Prostate gland (tissue), 2 donors: Measurements from ENCODE around the gene KIAA1755.

ENCODE experiments used
- POLR2A ChIP-seq: fragments of 450-650 bp; IDR thresholded peaks from one replicate; pipeline ENCODE4 v1.6.1; 2016; ENCODE audit warnings: antibody characterized with exemption, mild to moderate bottlenecking
- TF ChIP-seq, protein P1 (sequence below), 4 experiments: fragments of 200-600 bp in 2 of 4; fragments of 450-650 bp in 2 of 4; sonication (generic) in 2 of 4; IDR thresholded peaks; 1 replicate in 3 of 4; 2 replicates in 1 of 4; pipeline ENCODE4 v1.5.1; 2016 to 2019; ENCODE audit warnings: antibody characterized with exemption in 4 of 4, mild to moderate bottlenecking in 2 of 4, moderate library complexity in 2 of 4

DNA sequence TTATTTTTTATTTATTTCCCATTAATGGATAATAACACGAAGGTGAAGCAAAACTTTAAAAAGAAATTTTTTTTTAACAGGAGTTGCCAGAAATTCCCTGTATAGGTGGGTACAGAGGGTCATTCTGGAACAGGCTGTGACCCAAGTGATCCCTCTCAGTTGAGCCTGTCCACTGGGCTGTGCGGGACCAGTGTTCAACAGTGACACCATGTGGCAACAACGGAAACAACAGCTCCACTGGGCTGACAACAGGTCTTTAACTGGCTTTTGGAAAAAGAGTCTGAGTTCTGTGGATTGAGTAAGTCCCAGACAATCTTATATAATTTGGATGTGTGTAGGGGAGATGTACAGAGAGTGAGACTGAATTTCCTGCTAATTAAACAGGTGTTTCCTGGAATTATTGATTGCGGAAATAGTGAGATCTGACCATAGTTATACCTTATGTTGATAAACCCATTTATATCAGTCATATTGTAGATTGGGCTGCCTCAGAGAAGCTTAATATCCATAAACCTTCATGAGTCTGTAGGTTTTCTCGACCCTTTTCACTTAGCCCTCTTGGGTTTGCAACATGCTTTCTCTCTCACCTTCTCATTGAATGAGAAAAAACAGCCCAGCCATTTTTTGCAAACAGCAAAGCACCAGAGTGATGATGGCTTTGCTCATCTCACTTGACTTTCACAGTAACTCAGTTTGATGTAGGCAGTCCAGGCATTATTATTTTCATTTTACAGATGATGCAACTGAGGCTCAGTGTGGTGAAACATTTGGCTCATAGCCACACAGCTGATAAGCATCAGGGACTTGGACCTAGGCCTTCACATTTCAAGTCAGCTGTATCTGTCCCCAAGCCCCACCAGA, 17.5 kb downstream of the KIAA1755 start:
- TF ChIP-seq, protein P1, sequence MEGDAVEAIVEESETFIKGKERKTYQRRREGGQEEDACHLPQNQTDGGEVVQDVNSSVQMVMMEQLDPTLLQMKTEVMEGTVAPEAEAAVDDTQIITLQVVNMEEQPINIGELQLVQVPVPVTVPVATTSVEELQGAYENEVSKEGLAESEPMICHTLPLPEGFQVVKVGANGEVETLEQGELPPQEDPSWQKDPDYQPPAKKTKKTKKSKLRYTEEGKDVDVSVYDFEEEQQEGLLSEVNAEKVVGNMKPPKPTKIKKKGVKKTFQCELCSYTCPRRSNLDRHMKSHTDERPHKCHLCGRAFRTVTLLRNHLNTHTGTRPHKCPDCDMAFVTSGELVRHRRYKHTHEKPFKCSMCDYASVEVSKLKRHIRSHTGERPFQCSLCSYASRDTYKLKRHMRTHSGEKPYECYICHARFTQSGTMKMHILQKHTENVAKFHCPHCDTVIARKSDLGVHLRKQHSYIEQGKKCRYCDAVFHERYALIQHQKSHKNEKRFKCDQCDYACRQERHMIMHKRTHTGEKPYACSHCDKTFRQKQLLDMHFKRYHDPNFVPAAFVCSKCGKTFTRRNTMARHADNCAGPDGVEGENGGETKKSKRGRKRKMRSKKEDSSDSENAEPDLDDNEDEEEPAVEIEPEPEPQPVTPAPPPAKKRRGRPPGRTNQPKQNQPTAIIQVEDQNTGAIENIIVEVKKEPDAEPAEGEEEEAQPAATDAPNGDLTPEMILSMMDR (IDR thresholded peaks at IDR 0.05), result no peak
- TF ChIP-seq POLR2A, result no peak
